Measurements from ENCODE around the gene NSMF. TPM values are rescaled to one million over a fixed set of nuclear protein-coding genes. Genes with fewer than 3 reads are reported as not detected.

Gene NSMF
- total RNA-seq, 1 experiment from 2014 or later = 31.6 TPM

- DNase-seq = no peak
- H3K27me3 Mint-ChIP-seq (ENCODE audit: unreplicated experiment) = peaks cover 36% of the 10 kb centered on the region
- BruUV-seq (replicated peaks) = no TSS peak
Measured at GRCh38 chr9:137492464-137493363, 33.6 kb upstream of the NSMF start.

GRCh38 chr9:137491735-137492432, 32.8 kb upstream of the NSMF start:
- H3K4me3 Mint-ChIP-seq (ENCODE audit: low read depth, unreplicated experiment) = no peak overlapping the region
- BruUV-seq (replicated peaks) = no TSS peak
- no peaks in the 10 kb centered on the region for H3K36me3 Mint-ChIP-seq (ENCODE audit: insufficient read depth, unreplicated experiment)
- H3K4me1 Mint-ChIP-seq (ENCODE audit: low read depth, unreplicated experiment) = no peaks in the 10 kb centered on the region
- TF ChIP-seq CTCF (IDR thresholded peaks at IDR 0.05; ENCODE audit: unreplicated experiment) = no peak
- DNase-seq = no peak
- peaks cover 3% of the 10 kb centered on the region for H3K9me3 Mint-ChIP-seq (ENCODE audit: low read depth, unreplicated experiment)
- CTCF ChIA-PET = interaction anchor here (0.6 kb wide), 1 partner anchor 57 kb away, joined by 5 read pairs; no protein-coding TSS in a partner anchor
- intact Hi-C loops (cut with micrococcal nuclease; ENCODE audit: unreplicated experiment) = no loop called here
- H3K27me3 Mint-ChIP-seq (ENCODE audit: unreplicated experiment) = peaks cover 36% of the 10 kb centered on the region
- H3K27ac Mint-ChIP-seq (ENCODE audit: unreplicated experiment) = no peak overlapping the region

More at GRCh38 chr9:137492464-137493363, 33.6 kb upstream of the NSMF start:
- Mint-ChIP-seq H3K4me1 (ENCODE audit: low read depth, unreplicated experiment) (no peaks in the 10 kb centered on the region), H3K36me3 (ENCODE audit: insufficient read depth, unreplicated experiment) (no peaks in the 10 kb centered on the region), H3K27ac (ENCODE audit: unreplicated experiment) (no peak overlapping the region), H3K9me3 (ENCODE audit: low read depth, unreplicated experiment) (peaks cover 3% of the 10 kb centered on the region), H3K4me3 (ENCODE audit: low read depth, unreplicated experiment) (no peak overlapping the region)
- CTCF ChIA-PET = interaction anchor here (0.6 kb wide), 1 partner anchor 58 kb away, joined by 5 read pairs; no protein-coding TSS in a partner anchor
- intact Hi-C loops (cut with micrococcal nuclease; ENCODE audit: unreplicated experiment) = no loop called here
- TF ChIP-seq CTCF (IDR thresholded peaks at IDR 0.05; ENCODE audit: unreplicated experiment) = no peak

- Mint-ChIP-seq H3K9me3 (ENCODE audit: low read depth, unreplicated experiment) (peaks cover 3% of the 10 kb centered on the region), H3K27me3 (ENCODE audit: unreplicated experiment) (peaks cover 36% of the 10 kb centered on the region), H3K4me3 (ENCODE audit: low read depth, unreplicated experiment) (no peak overlapping the region), H3K4me1 (ENCODE audit: low read depth, unreplicated experiment) (no peaks in the 10 kb centered on the region), H3K27ac (ENCODE audit: unreplicated experiment) (no peak overlapping the region), H3K36me3 (ENCODE audit: insufficient read depth, unreplicated experiment) (no peaks in the 10 kb centered on the region)
- intact Hi-C loops (cut with micrococcal nuclease; ENCODE audit: unreplicated experiment) = no loop called here
- TF ChIP-seq CTCF (IDR thresholded peaks at IDR 0.05; ENCODE audit: unreplicated experiment) = no peak
- BruUV-seq (replicated peaks) = no TSS peak
- DNase-seq = no peak
- CTCF ChIA-PET = no interaction called here
Measured at GRCh38 chr9:137490532-137491186, 31.5 kb upstream of the NSMF start.

GRCh38 chr9:137488906-137489305, 29.8 kb upstream of the NSMF start:
- H3K27ac Mint-ChIP-seq (ENCODE audit: unreplicated experiment) = no peak overlapping the region
- peaks cover 36% of the 10 kb centered on the region for H3K27me3 Mint-ChIP-seq (ENCODE audit: unreplicated experiment)
- H3K36me3 Mint-ChIP-seq (ENCODE audit: insufficient read depth, unreplicated experiment) = no peaks in the 10 kb centered on the region
- H3K4me3 Mint-ChIP-seq (ENCODE audit: low read depth, unreplicated experiment) = no peak overlapping the region
- no peak for DNase-seq
- no peak for TF ChIP-seq CTCF (IDR thresholded peaks at IDR 0.05; ENCODE audit: unreplicated experiment)
- H3K9me3 Mint-ChIP-seq (ENCODE audit: low read depth, unreplicated experiment) = peaks cover 3% of the 10 kb centered on the region
- CTCF ChIA-PET = interaction anchor here (1.0 kb wide), 1 partner anchor 9 kb away, joined by 3 read pairs; no protein-coding TSS in a partner anchor
- intact Hi-C loops (cut with micrococcal nuclease; ENCODE audit: unreplicated experiment) = no loop called here
- H3K4me1 Mint-ChIP-seq (ENCODE audit: low read depth, unreplicated experiment) = no peaks in the 10 kb centered on the region
- BruUV-seq (replicated peaks) = no TSS peak
